Measurements from ENCODE around the gene ARL5B.
"Not testable (repeated sequence)": the region's sequence is repeated elsewhere in the genome, so short reads cannot be mapped to it uniquely, and the experiment has no call there.

Gene ARL5B

DNA sequence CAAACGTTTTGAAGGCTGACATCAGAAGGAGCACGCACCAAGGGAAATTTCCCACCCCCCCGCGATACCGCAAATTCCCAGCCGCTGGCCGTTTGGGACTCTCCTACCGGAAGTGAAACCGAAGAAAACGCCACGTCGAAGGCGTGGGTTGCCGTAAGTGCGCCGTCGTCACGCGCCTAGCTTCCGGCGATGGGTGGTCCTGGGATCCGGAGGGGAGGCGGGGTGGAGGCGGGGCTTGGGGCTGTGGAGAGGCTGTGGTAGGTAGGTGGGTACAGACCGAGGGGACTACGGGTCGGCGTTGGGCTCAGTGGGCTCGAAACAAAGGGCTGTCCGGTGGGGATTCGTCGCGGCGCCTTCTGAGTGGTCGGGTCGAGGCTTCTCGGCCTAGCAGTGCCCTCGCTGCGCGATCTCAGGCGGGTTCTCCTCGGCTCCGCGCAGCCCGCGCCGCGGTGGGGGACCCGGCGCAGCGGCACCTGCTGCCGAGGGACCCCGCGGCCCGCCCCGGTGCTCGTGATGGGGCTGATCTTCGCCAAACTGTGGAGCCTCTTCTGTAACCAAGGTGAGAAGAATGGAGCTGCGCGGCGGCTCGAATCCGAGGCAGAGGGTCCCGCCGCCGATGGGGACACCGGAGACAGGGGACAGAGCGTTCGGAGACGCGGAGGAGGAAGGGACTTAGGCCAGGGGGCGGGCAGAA, at the start of gene ARL5B:
TSS of gene ARL5B (plus strand) at position 307 of the 694 bp plus-strand sequence. CDS start at position 514, 207 bp downstream.
- DNase-seq (ENCODE audit: low spot score): peak; percentile 97

GRCh38 chr10:18610517-18610916, 48.7 kb upstream of the ARL5B start:
- no peak for DNase-seq (ENCODE audit: low spot score)

DNA sequence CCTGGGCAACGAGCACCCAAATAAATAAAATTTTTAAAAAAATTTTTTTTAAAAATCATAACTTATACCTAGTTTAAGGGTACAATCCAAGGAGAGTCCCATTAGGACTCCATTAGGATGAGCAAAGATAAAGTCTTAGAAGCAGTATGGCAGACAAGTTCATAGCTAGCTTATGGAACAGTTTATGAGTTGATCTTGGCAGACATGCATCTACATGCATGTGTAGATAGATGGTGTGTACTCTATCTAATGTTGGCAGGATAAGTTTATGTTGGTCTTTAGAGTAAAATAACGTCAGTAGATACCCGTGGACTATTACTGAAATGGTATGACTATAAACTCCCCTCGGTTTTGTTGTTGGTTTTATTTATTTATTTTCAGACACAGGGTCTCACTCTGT, 48.1 kb upstream of the ARL5B start:
- DNase-seq (ENCODE audit: low spot score): no peak

DNA sequence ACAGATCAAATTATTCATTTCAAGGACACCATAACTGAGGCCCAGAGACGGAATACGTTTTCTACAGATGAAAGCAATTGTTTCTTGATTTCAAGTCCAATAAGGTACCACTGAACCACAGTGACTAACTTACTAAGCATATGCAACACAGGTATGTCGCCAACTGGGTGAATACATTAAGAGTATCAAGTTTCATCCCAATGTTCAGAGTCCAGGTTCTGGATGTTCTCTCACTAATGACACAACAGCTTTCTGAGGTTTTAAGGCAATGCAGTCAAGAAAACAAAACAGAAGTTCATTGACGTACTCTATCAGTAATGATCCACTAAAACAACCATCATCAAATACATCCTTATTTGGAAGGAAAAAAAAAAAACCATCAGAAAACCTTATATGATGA, 43.6 kb upstream of the ARL5B start:
- no peak for DNase-seq (ENCODE audit: low spot score)

DNA sequence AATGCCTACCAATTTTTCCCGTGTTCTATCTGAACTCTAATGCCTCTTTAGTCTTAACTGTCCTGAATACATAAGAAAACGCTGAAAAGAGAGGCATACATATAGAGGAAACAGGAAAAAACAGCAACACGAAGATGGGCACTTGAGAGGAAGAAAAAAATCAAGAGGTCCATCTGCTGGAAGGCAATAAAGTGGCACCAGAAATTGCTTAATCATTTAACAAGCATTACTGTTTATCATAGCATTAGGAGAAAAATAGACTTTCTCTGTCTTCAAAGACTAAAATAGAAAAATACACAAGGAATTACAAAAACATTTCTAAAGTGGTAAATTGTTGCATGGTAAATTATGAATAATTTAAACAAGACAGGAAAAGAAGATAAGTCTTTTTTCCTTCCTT, 42.9 kb upstream of the ARL5B start:
- peak; percentile 7 for DNase-seq (ENCODE audit: low spot score)

DNA sequence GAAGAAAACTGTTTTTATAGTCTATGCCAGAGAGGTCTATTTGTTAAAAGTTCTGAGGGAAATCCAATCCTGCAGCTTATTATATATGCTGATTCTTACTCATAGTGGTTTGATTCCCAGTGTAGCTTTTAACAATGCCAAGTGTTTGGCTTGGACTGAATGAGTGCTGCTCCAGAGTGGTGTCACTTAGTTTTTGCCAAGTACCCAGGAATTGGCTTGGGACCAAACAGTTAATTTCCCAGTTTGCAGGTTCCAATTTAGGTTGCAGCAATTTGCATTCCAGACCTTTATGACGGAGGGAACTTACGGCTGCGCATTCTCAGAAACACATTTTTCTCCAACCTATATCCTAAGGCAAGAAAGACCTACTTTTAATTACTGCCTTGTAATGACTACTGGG, 40.2 kb upstream of the ARL5B start:
- peak; percentile 13 for DNase-seq (ENCODE audit: low spot score)

DNA sequence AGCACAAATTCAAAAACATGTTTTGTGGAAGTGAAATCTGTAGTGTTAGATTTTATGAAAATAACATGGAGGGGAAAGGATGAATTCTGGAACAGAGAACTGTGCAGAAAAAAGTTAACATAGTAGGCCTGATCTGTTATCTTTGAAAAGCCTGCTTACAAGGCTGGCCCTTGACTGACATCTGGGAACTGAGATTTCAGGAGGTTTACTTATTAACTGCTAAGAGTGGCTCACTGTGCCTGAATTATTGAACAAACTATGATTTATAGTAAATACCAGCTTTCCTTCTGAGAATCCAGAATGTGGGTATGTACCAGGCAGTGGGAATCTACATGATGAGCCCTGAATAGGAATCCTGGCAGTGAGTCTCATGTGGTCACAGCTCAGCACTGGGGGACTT, 38.4 kb upstream of the ARL5B start:
- no peak for DNase-seq (ENCODE audit: low spot score)

DNA sequence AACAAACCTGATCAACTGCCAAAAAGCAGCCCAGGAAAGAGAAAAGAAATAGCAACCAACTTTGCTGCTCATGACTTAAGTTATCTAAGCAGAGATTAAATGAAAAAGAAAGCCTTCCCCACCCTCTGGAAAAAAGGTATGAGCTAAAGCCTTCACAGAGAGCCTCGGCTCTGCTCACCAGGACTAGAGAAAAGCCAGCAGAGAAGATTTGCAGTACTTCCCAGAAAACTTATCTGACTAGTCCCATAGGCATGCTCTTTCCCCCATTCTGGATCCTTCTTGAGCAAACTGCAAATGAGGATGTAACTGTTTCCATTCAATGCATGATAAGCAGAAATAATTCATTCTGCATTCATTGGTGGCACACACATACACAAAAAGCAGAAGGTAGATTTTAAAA, 35.6 kb upstream of the ARL5B start:
- DNase-seq (ENCODE audit: low spot score): not testable (repeated sequence)

DNA sequence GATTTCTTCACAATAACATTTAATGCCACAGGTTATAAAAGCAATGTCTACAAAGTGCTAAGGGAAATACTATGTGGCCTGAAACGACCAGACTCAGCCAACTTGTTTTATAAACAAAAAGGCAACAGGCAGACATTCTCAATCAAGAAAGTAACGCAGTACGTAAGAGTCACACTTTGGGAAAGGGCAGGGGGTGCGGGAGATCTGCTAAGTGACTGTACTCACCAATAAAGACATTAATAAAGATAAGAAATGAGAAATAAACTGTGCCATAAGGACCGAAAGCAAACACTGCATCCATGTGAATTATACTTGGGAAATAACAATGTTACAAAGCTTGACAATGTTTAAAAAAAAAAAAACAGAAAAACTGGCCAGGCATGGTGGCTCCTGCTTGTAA, 33.3 kb upstream of the ARL5B start:
- DNase-seq (ENCODE audit: low spot score): no peak

- peak; percentile 20 for DNase-seq (ENCODE audit: low spot score)
Measured at GRCh38 chr10:18627452-18628018, 31.7 kb upstream of the ARL5B start.

- not testable (repeated sequence) for DNase-seq (ENCODE audit: low spot score)
Measured at GRCh38 chr10:18632500-18632899, 26.7 kb upstream of the ARL5B start.

DNA sequence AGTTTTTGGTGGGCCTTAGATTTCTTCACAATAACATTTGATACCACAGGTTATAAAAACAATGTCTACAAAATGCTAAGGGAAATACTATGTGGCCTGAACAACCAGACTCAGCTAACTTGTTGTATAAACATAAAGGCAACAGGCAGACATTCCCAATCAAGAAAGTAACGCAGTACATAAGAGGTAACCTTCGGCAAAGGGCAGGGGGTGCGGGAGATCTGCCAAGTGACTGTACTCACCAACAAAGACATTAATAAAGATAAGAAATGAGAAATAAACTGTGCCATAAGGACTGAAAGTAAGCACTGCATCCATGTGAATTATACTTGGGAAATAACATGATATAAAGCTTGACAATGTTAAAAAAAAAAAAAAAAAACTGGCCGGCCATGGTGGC, 23.2 kb upstream of the ARL5B start:
- DNase-seq (ENCODE audit: low spot score): no peak

DNA sequence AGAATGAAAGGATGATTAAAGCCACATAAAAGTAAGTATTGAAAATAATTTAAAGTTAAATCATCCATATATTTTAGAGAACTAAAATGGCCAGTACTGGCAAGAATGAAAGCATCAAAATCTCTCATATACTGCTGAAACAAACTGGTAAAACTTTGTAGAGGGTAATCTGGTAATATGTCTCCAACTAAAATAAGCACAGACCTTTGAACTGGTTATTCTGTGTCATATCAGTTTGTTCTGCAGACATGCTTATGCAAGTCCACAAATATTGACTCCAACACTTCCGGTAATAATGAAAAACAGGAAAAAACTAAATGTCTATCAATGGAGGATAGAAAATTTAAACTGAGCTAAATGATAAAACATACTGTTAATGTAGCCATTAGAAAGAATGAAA, 21.8 kb upstream of the ARL5B start:
- not testable (repeated sequence) for DNase-seq (ENCODE audit: low spot score)

DNA sequence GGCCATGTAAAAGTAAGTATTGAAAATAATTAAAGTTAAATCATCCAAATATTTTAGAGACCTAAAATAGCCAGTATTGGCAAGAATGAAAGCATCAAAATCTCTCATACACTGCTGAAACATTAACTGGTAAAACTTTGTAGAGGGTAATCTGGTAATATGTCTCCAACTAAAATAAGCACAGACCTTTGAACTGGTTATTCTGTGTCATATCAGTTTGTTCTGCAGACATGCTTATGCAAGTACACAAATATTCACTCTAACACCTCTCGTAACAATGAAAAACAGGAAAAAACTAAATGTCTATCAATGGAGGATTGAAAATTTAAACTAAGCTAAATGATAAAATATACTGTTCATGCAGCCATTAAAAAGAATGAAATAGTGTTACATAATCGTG, 19.5 kb upstream of the ARL5B start:
- not testable (repeated sequence) for DNase-seq (ENCODE audit: low spot score)

DNA sequence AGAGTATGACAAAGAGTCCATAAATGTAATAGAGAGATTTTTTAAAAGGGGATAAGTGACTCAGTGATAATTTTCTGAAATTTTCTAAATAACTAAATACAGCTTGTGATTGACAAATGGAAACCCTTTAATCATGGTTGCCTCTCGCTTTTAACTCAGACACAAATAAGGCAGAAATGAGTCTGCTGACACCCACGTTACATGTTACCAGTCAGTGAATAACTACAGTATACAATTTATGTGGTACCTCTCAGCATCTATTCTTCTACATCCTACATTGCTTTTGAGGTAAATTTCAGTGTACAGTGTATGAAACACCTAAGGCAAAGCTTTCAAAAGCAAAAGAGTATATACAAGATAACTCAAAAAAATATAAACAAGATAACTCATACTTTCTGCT, 12.1 kb upstream of the ARL5B start:
- DNase-seq (ENCODE audit: low spot score): no peak

DNA sequence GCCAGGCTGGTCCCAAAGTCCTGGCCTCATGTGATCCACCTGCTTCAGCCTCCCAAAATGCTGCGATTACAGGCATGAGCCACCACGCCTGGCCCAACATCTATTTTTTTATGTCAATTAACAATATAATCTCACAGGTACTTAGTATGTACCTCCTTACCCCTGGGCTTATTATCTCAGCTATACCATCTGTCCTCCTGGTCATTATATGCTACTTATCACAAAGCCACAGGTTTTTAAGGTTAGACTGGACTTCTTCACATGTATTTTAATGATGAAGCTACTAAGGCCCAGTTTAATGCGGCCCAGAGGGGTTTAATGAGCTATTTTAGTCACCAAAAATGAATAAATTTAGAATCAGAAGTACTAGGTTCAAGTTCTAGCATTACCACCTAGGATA, 11.3 kb upstream of the ARL5B start:
- DNase-seq (ENCODE audit: low spot score): no peak

DNA sequence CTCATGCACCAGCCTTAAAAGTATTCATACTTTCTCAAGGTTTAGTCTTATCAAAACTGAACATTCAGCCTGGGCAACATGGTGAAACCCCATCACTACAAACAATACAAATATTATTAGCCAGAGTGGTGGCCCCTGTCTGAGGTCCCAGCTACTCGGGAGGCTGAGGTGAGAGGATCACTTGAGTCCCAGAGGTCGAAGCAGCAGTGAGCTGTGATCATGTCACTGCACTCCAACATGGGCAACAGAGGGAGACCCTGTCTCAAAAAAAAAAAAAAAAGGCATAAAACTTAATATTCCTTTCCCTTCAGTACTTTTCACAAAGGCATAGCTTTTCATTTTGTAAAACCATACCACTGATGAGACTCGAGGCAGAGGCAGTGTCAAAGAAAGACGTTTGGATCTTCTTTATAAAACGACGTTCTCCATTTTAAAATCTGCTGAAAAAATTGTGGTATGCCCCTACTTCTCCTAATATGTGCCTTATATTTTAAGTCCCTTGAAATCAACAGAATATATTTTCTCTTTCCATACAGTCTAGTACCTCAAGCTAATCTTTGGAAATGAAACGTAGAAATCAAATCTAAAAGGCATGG, 9.8 kb upstream of the ARL5B start:
- no peak for DNase-seq (ENCODE audit: low spot score)

DNA sequence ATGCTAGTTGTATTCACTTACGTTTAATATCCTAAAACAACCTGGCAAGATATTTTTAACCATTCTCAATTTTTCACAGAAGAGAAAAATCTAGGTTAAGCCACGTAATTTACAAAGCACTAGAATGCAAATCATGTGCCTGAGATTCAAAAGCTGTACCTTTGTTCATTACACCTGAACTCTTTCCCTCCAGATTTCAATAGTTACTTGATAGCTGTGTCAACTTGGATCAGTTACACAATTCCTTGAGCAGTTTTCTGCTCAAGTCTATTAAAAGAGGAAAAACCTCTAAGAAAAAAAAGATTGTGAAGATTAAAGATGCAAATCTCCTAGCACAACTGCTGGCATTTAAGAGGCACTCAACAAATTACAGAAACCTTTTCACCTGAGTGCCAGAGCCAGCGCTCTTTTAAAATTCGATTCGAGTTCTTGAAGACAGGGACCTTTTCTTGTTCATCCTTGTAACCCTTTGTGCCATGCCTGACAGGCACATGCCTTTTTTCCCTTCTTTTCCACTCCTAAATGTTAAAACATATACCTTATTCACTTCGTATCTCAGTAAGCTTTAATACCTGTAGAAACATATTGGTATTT, 8.7 kb upstream of the ARL5B start:
- DNase-seq (ENCODE audit: low spot score): no peak

DNA sequence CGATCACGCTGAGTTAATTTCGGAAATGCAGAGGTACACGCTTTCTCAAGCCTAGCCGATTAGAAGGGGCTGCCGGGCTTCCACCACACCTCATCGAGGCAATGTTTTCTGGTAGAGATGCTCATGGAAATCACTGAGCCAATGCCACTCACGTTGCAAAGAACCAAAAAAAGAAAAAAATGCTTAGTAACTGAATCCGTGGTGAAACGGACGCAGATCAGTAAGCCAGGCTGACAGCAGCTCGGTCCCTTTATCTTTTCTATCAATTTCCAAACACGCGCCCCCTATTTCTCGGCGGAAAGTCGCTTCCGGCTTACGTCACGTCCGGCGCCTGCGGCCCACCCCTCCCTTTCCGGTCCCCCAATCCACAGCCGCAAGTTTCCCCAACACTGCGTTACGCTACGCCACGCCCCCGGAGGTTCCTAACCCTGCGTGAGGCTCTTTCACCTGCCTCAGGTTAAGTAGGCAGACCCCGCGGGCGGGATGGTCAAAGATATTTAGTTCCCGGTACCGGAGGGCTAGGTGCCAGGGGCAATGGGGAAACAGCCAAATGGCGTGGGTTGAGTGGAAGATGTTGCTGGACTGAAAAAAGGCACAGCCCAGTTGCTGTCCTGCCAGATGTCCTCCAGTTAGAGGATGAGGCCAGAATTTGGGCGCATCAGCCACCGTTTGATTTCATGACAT, 7.8 kb upstream of the ARL5B start, which contains the start of gene NSUN6:
TSS of gene NSUN6 (minus strand) at position 264 of the 684 bp plus-strand sequence. CDS start 384 bp downstream, outside the sequence.
- DNase-seq (ENCODE audit: low spot score): peak; percentile 92

DNA sequence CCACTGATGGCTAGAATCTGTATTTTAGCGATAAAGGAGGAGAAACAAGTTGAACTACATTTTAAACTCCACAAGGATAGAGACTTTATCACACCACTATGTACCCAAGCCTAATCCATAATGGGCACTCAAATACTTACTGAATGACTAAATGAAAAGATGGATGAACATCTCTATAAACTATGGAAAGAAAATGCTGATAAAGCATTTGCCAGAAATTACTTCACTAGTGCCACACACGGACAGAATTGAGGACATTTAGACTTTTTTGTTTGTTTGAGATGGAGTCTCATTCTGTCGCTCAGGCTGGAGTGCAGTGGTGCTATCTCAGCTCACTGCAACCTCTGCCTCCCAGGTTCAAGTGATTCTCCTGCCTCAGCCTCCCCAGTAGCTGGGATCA, 6.1 kb upstream of the ARL5B start:
- no peak for DNase-seq (ENCODE audit: low spot score)

- DNase-seq (ENCODE audit: low spot score): no peak
Measured at GRCh38 chr10:18656724-18657123, 2.5 kb upstream of the ARL5B start.

All from Ammon's horn (tissue), 1 donor.